NT2/D1 (cell line): ENCODE measurements around the gene CFAP58.

Experiments used
- YY1 ChIP-seq: IDR thresholded peaks from 2 replicates; pipeline ENCODE4 v1.6.1; 2011; ENCODE audit not compliant: insufficient read length, insufficient read depth
- ZNF274 ChIP-seq: IDR thresholded peaks from 2 replicates; pipeline ENCODE4 v1.6.1; 2011; ENCODE audit warnings: mild to moderate bottlenecking, low read depth, low read length

- TF ChIP-seq ZNF274 (no peak), YY1 (no peak)
Observed at GRCh38 chr10:104434601-104435000, 81.0 kb downstream of the CFAP58 start.
